Tibial nerve (tissue), 4 donors: Measurements from ENCODE around the gene NCAN. TPM values are rescaled to one million over a fixed set of nuclear protein-coding genes. Genes with fewer than 3 reads are reported as not detected.

Experiments
- DNase-seq, 2 donors: peaks; one replicate each; pipeline ENCODE4 v3.0.0-alpha.2; 2019; ENCODE audit warnings: low spot score in 2 of 2
- H3K27ac ChIP-seq, 4 donors: fragments of 200-600 bp; sonication (generic) in 3 of 4; one replicate each; pipeline ENCODE4 v1.5.1; 2017 to 2019; ENCODE audit warnings: mild to moderate bottlenecking in 1 of 4
- H3K27me3 ChIP-seq, 2 donors: fragments of 200-600 bp; sonication (generic) in 1 of 2; one replicate each; pipeline versions ENCODE4 v1.5.1 to v1.6.0; 2017 to 2019
- H3K36me3 ChIP-seq, 3 donors: fragments of 200-600 bp; sonication (generic); one replicate each; pipeline ENCODE4 v1.5.1; 2018 to 2019
- H3K4me1 ChIP-seq, 4 donors: fragments of 200-600 bp; sonication (generic) in 3 of 4; one replicate each; pipeline ENCODE4 v1.5.1; 2017 to 2019
- H3K4me3 ChIP-seq, 4 donors: fragments of 200-600 bp; sonication (generic) in 3 of 4; one replicate each; pipeline ENCODE4 v1.5.1; 2017 to 2019; ENCODE audit warnings: mild to moderate bottlenecking in 1 of 4, moderate library complexity in 1 of 4
- H3K9me3 ChIP-seq, 4 donors: fragments of 200-600 bp; sonication (generic) in 3 of 4; one replicate each; pipeline ENCODE4 v1.5.1; 2017 to 2019
- EP300 ChIP-seq, 2 donors: sonication (generic); formaldehyde crosslinking; IDR thresholded peaks; one replicate each; pipeline ENCODE4 v1.6.1; 2017; ENCODE audit warnings: antibody characterized with exemption in 2 of 2, mild to moderate bottlenecking in 1 of 2
- POLR2A ChIP-seq, 2 donors: fragments of 450-650 bp; IDR thresholded peaks; one replicate each; pipeline ENCODE4 v1.6.1; 2017; ENCODE audit warnings: antibody characterized with exemption in 2 of 2, mild to moderate bottlenecking in 2 of 2, moderate library complexity in 2 of 2
- WGBS, 2 donors: methylation state at CpG; one replicate each; pipeline ENCODE4 v1.1.5; 2018; 5-methylcytosine and 5-hydroxymethylcytosine counted together
- total RNA-seq, 4 donors: library from RNA; depleted of rRNA; stranded (reverse); fragments of >200 nt; gene quantifications; one replicate each; pipeline ENCODE4 v1.1.0, GENCODE V29; 2016
- TF ChIP-seq, protein P1 (sequence below), 5 experiments: fragments of 200-600 bp in 3 of 5; fragments of 450-650 bp in 2 of 5; sonication (generic) in 3 of 5; IDR thresholded peaks; one replicate each; pipeline ENCODE4 v1.5.1; 2016 to 2019; ENCODE audit warnings: antibody characterized with exemption in 5 of 5, mild to moderate bottlenecking in 3 of 5, moderate library complexity in 2 of 5

NCAN gene
- total RNA-seq, 4 donors from 2014 or later = not detected

DNA sequence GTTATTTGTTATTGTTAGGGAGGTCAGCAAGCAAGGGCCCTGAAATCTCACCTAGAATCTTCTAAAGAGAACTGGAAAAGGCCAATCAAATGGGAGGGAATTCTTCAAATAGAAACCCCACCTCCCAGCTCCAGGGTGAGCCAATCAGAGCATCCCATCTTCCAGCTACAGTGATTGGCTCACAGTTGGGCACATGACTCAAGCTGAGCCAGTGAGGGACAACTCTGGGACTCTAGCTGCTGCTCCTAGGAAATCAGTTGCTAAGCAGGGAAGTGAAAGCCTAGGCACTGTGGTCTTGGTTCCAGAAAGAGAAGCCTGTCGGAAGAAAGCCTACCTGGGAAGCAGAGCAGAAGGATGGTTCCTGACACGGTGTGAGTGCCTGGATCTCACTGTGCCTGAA, 48.0 kb downstream of the NCAN start:
- H3K4me3 ChIP-seq = no peak overlapping the region
- no peak overlapping the region for H3K27ac ChIP-seq
- H3K27me3 ChIP-seq = peaks cover 0 to 53% of the 10 kb centered on the region in 2 donors
- 70 to 71% methylated on average over 2 of the region's 2 CpGs for WGBS, 2 donors
- no peak for DNase-seq
- TF ChIP-seq, protein P1, sequence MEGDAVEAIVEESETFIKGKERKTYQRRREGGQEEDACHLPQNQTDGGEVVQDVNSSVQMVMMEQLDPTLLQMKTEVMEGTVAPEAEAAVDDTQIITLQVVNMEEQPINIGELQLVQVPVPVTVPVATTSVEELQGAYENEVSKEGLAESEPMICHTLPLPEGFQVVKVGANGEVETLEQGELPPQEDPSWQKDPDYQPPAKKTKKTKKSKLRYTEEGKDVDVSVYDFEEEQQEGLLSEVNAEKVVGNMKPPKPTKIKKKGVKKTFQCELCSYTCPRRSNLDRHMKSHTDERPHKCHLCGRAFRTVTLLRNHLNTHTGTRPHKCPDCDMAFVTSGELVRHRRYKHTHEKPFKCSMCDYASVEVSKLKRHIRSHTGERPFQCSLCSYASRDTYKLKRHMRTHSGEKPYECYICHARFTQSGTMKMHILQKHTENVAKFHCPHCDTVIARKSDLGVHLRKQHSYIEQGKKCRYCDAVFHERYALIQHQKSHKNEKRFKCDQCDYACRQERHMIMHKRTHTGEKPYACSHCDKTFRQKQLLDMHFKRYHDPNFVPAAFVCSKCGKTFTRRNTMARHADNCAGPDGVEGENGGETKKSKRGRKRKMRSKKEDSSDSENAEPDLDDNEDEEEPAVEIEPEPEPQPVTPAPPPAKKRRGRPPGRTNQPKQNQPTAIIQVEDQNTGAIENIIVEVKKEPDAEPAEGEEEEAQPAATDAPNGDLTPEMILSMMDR (IDR thresholded peaks at IDR 0.05) = no peak
- TF ChIP-seq EP300 (IDR thresholded peaks at IDR 0.05) (no peak), POLR2A (IDR thresholded peaks at IDR 0.05) (no peak)
- H3K9me3 ChIP-seq = peaks cover 0 to 8% (median 0%) of the 10 kb centered on the region in 4 donors
- H3K4me1 ChIP-seq = peaks cover 0 to 14% (median 6%) of the 10 kb centered on the region in 4 donors
- no peaks in the 10 kb centered on the region for H3K36me3 ChIP-seq

DNA sequence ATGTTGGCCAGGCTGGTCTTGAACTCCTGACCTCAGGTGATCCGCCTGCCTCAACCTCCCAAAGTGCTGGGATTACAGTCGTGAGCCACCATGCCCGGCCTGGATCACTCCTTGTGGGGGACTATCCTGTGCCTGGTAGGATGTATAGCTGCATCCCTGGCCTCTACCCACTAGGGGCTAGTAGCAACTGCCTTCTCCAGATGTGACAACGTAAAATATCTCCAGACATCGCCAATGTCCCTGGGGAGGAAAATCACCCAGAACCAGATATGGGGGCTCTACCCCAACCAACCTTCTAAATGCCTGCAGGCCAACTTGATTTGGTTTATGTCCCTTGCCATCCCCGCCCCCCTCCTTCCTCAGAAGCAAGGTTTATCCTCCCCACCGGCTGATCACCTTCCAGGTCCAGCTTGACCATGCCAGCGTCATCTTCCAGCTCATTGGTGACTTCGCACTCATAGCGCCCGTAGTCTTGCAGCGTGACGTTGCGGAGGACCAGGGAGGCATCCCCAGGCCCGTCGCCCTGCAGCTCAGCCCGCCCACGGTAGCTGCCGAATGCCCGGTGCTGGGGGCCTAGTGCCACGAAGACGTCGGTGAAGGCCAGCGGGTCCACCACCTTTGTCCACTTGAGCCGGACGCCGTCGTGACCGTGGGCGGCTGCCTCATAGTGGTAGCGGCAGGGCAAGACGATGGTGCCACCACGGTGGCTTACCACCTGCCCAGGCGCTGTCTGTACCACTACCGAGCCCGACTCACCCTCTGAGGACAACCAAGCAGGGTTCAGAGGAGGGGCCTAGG, 48.9 kb downstream of the NCAN start:
- Histone ChIP-seq H3K36me3 (no peaks in the 10 kb centered on the region), H3K9me3 (peaks cover 0 to 8% (median 0%) of the 10 kb centered on the region in 4 donors), H3K4me1 (peaks cover 0 to 14% (median 6%) of the 10 kb centered on the region in 4 donors), H3K27me3 (peaks cover 0 to 49% of the 10 kb centered on the region in 2 donors), H3K4me3 (no peak overlapping the region), H3K27ac (no peak overlapping the region)
- no peak for TF ChIP-seq EP300 (IDR thresholded peaks at IDR 0.05)
- no peak for TF ChIP-seq POLR2A (IDR thresholded peaks at IDR 0.05)
- TF ChIP-seq, protein P1 (IDR thresholded peaks at IDR 0.05) = no peak
- 49 to 65% methylated on average over 32 of the region's 36 CpGs for WGBS, 2 donors
- no peak for DNase-seq

DNA sequence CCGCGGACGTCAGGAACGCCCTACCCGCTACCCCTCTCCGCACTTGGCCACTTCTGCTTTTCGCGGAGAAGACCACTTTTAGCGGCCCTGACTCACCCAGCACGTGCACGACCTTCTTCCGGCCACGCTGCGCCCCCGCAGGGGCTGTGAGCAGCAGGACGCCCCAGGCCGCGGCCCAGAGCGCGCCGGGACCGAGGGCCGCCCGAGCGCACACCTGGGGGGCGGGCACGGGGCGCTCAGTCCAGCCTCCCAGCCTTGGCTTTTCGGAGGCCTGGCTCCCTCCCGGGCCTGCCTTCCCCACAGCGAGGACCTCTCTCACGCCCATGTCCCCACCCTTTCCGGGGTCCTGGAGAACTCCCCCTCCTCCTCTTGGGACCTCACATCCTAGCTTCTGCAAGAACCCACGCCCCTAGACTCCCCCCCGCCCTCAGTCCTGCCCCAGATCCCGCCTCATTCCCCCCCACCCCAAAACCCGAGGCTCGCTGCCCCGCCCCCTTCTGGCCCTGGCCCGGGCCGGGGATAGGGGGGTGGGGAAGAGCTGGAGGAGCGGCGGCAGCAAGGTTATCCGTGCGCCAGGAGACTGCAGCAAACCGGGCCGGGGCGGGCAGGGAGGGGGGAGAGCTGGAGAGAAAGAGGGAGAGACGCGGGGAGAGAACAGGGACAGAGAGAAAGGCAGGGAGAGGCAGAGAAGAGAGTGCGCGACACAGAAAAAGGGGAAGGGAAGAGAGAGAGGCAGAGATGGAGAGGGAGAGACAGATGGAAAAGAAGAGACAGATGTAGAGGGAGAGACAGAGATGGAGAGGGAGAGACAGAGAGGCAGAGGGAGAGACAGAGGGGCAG, 49.8 kb downstream of the NCAN start:
- no peak for DNase-seq
- Histone ChIP-seq H3K4me1 (peaks cover 0 to 14% (median 6%) of the 10 kb centered on the region in 4 donors), H3K4me3 (peak overlapping the region in 1 of 4 donors; percentile 33)

DNA sequence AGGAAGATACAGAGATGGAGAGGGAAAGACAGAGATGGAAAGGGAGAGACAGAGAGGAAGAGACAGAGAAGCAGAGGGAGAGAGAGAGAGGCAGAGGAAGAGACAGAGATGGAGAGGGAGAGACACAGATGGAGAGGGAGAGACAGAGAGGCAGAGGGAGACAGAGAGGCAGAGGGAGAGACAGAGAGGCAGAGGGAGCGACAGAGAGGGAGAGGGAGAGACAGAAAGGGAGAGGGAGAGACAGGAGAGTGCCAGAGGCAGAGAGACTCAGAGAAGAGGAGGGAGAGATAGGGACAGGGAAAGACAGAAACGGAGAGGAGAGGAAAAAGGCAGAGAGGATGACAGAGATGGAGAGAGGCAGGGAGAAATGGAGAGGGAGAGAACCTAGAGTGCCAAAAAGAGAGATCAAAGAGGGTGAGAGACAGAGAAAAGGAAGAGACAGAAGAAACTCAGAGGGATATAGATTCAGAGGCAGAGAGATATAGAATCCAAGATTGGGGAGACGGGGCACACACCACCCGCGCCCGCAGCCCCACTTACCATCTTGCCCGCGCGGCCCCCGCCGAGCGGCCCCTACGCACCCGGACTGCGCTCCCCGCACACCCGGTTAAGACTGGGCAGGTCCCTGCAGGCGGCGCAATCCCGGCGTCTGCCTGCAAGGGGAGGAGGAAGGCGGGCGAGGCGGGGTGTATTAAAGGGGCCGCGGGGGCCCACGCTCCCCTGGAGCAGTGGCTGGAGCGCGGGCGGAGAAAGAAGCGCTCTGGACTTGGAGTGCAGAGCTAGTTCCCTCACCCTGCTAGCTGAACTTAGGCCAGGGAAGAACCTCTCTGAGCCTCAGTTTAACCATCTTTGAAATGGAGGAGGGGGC, 50.7 kb downstream of the NCAN start:
- Histone ChIP-seq H3K36me3 (no peaks in the 10 kb centered on the region), H3K9me3 (peaks cover 0 to 8% (median 0%) of the 10 kb centered on the region in 4 donors), H3K27ac (no peak overlapping the region), H3K4me1 (peaks cover 0 to 14% (median 6%) of the 10 kb centered on the region in 4 donors), H3K27me3 (peaks cover 0 to 43% of the 10 kb centered on the region in 2 donors), H3K4me3 (no peak overlapping the region)
- no peak for DNase-seq
- no peak for TF ChIP-seq POLR2A (IDR thresholded peaks at IDR 0.05)
- WGBS, 2 donors = 4 to 5% methylated on average over 31 of the region's 31 CpGs

More for the DNA sequence above, 49.8 kb downstream of the NCAN start:
- peaks cover 0 to 44% of the 10 kb centered on the region in 2 donors for H3K27me3 ChIP-seq
- 1 to 2% methylated on average over 46 to 50 of the region's 52 CpGs for WGBS, 2 donors
- no peak for TF ChIP-seq EP300 (IDR thresholded peaks at IDR 0.05)
- no peak for TF ChIP-seq POLR2A (IDR thresholded peaks at IDR 0.05)
- TF ChIP-seq, protein P1 (IDR thresholded peaks at IDR 0.05) = no peak
- H3K36me3 ChIP-seq = no peaks in the 10 kb centered on the region
- H3K27ac ChIP-seq = no peak overlapping the region
- peaks cover 0 to 8% (median 0%) of the 10 kb centered on the region in 4 donors for H3K9me3 ChIP-seq
